Measurements from ENCODE around the gene ME1. TPM values are rescaled to one million over a fixed set of nuclear protein-coding genes. Genes with fewer than 3 reads are reported as not detected.
A peak's percentile ranks its signal among the peaks of the same experiment; 100 is the strongest.
"Not testable (repeated sequence)": the region's sequence is repeated elsewhere in the genome, so short reads cannot be mapped to it uniquely, and the experiment has no call there.

The ME1 gene
- total RNA-seq, 1 experiment from 2014 or later = 131 TPM

- Mint-ChIP-seq H3K4me1 (ENCODE audit: low read depth, unreplicated experiment) (peaks cover 16% of the 10 kb centered on the region), H3K27me3 (ENCODE audit: insufficient read depth, unreplicated experiment) (no peaks in the 10 kb centered on the region), H3K27ac (ENCODE audit: unreplicated experiment) (peak within 1 kb of the TSS; percentile 92), H3K4me3 (ENCODE audit: unreplicated experiment) (peak within 1 kb of the TSS; percentile 90), H3K9me3 (ENCODE audit: unreplicated experiment) (no peaks in the 10 kb centered on the region), H3K36me3 (ENCODE audit: insufficient read depth, unreplicated experiment) (peaks cover 66% of the 10 kb centered on the region)
- POLR2A ChIA-PET = interaction anchor here (0.6 to 1.0 kb wide), 3 partner anchors 9 to 385 kb away, joined by 3 to 7 read pairs (median 5); no protein-coding TSS in a partner anchor
- Histone ChIP-seq H3K27me3 (replicated peaks; ENCODE audit: control insufficient read depth, insufficient read depth, low read length) (no peaks in the 10 kb centered on the region), H3K9me3 (no peaks in the 10 kb centered on the region), H3K36me3 (ENCODE audit: control insufficient read depth, insufficient read depth, low read length) (peaks cover 2% of the 10 kb centered on the region), H3K4me1 (peaks cover 24% of the 10 kb centered on the region), H3K4me3 (ENCODE audit: low read depth, low read length) (peak within 1 kb of the TSS; percentile 97)
- TF ChIP-seq CTCF (IDR thresholded peaks at IDR 0.05; ENCODE audit: insufficient read depth in 1 of 2, low read depth in 1 of 2, low read length in 1 of 2, severe bottlenecking in 1 of 2, unreplicated experiment in 1 of 2) = no peak
- BruUV-seq (replicated peaks) = no TSS peak
- intact Hi-C loops (cut with micrococcal nuclease; ENCODE audit: unreplicated experiment) = loop anchor here (1.0 to 10.0 kb wide), 4 partner anchors 22 to 343 kb away; partner anchors contain the start of genes DOP1A and PRSS35
- peak; percentile 89 to 94 for DNase-seq
- CTCF ChIA-PET = no interaction called here
Observed at GRCh38 chr6:83192871-83193746, 237.7 kb downstream of the ME1 start, which contains the start of the genes PGM3 and RWDD2A. PGM3 (minus strand) TSS chr6:83193265; CDS start chr6:83191012, 2,253 bp downstream. RWDD2A (plus strand) TSS chr6:83193357; CDS start chr6:83194452, 1,095 bp downstream.

GRCh38 chr6:83192456-83192855 lies 238.4 kb downstream of the ME1 start:
- Mint-ChIP-seq H3K4me3 (ENCODE audit: unreplicated experiment) (peak overlapping the region; percentile 90), H3K36me3 (ENCODE audit: insufficient read depth, unreplicated experiment) (peaks cover 63% of the 10 kb centered on the region), H3K27me3 (ENCODE audit: insufficient read depth, unreplicated experiment) (no peaks in the 10 kb centered on the region), H3K4me1 (ENCODE audit: low read depth, unreplicated experiment) (peaks cover 16% of the 10 kb centered on the region), H3K9me3 (ENCODE audit: unreplicated experiment) (no peaks in the 10 kb centered on the region), H3K27ac (ENCODE audit: unreplicated experiment) (peak overlapping the region; percentile 92)
- CTCF ChIA-PET = no interaction called here
- intact Hi-C loops (cut with micrococcal nuclease; ENCODE audit: unreplicated experiment) = loop anchor here (10.0 kb wide), 1 partner anchor 322 kb away; the partner anchor contains the start of gene PRSS35
- POLR2A ChIA-PET = no interaction called here
- no peak for DNase-seq
- no peak for TF ChIP-seq CTCF (IDR thresholded peaks at IDR 0.05; ENCODE audit: insufficient read depth in 1 of 2, low read depth in 1 of 2, low read length in 1 of 2, severe bottlenecking in 1 of 2, unreplicated experiment in 1 of 2)
- Histone ChIP-seq H3K4me3 (ENCODE audit: low read depth, low read length) (peak overlapping the region; percentile 97), H3K36me3 (ENCODE audit: control insufficient read depth, insufficient read depth, low read length) (peaks cover 2% of the 10 kb centered on the region), H3K27me3 (replicated peaks; ENCODE audit: control insufficient read depth, insufficient read depth, low read length) (no peaks in the 10 kb centered on the region), H3K9me3 (no peaks in the 10 kb centered on the region), H3K4me1 (peaks cover 24% of the 10 kb centered on the region)
- BruUV-seq (replicated peaks) = no TSS peak

GRCh38 chr6:83191974-83192373 lies 238.9 kb downstream of the ME1 start:
- Mint-ChIP-seq H3K36me3 (ENCODE audit: insufficient read depth, unreplicated experiment) (peaks cover 63% of the 10 kb centered on the region), H3K4me1 (ENCODE audit: low read depth, unreplicated experiment) (peaks cover 16% of the 10 kb centered on the region), H3K4me3 (ENCODE audit: unreplicated experiment) (peak overlapping the region; percentile 90), H3K27ac (ENCODE audit: unreplicated experiment) (peak overlapping the region; percentile 92)
- H3K9me3 Mint-ChIP-seq (ENCODE audit: unreplicated experiment); BruUV-seq (replicated peaks); H3K36me3 ChIP-seq (ENCODE audit: control insufficient read depth, insufficient read depth, low read length); H3K27me3 Mint-ChIP-seq (ENCODE audit: insufficient read depth, unreplicated experiment); H3K27me3 ChIP-seq (replicated peaks; ENCODE audit: control insufficient read depth, insufficient read depth, low read length); H3K9me3 ChIP-seq; CTCF ChIA-PET; DNase-seq: not testable (repeated sequence)
- Histone ChIP-seq H3K4me3 (ENCODE audit: low read depth, low read length) (peak overlapping the region; percentile 97), H3K4me1 (peaks cover 24% of the 10 kb centered on the region)
- POLR2A ChIA-PET = interaction anchor here (0.7 kb wide), 1 partner anchor 124 kb away, joined by 3 read pairs; no protein-coding TSS in a partner anchor
- intact Hi-C loops (cut with micrococcal nuclease; ENCODE audit: unreplicated experiment) = loop anchor here (10.0 kb wide), 1 partner anchor 323 kb away; the partner anchor contains the start of gene PRSS35
